CD4-positive, alpha-beta memory T cell (primary cell): ENCODE results near the gene SEMA4D. TPM values are rescaled to one million over a fixed set of nuclear protein-coding genes. Genes with fewer than 3 reads are reported as not detected.

Experiments
- CTCF ChIA-PET: fragments of 350-600 bp; sonication (Branson Sonifier 250); formaldehyde crosslinking; loops from one replicate; lab custom pipeline; 2021; ENCODE audit warnings: inconsistent platforms; ENCODE audit not compliant: partially characterized antibody; lab: Charles Lee
- POLR2A ChIA-PET: fragments of 350-600 bp; sonication (Branson Sonifier 250); formaldehyde crosslinking; loops from one replicate; lab custom pipeline; 2021; ENCODE audit not compliant: partially characterized antibody; lab: Charles Lee
- DNase-seq, 5 donors: peaks; one replicate each; pipeline versions ENCODE4 v3.0.0 to v3.0.0-alpha.2; 2020 to 2022; ENCODE audit warnings: mixed read lengths in 1 of 5
- H3K27ac ChIP-seq: one replicate; pipeline ENCODE4 v1.7.0; 2013; ENCODE audit warnings: low read depth, low read length
- H3K27me3 ChIP-seq: 2 replicates; pipeline ENCODE4 v1.7.0; 2013; ENCODE audit warnings: mild to moderate bottlenecking, low read length, moderate library complexity; ENCODE audit not compliant: insufficient read depth
- H3K36me3 ChIP-seq: 2 replicates; pipeline ENCODE4 v1.7.0; 2013; ENCODE audit warnings: mild to moderate bottlenecking, low read length, moderate library complexity; ENCODE audit not compliant: insufficient read depth
- H3K4me1 ChIP-seq: 2 replicates; pipeline ENCODE4 v1.7.0; 2013; ENCODE audit warnings: mild to moderate bottlenecking, low read length, moderate library complexity; ENCODE audit not compliant: insufficient read depth
- H3K4me3 ChIP-seq, 2 donors: one replicate each; pipeline ENCODE4 v1.7.0; 2013; ENCODE audit warnings: low read length in 2 of 2, mild to moderate bottlenecking in 1 of 2
- H3K9me3 ChIP-seq, 2 donors: one replicate each; pipeline ENCODE4 v1.7.0; 2013; ENCODE audit warnings: low read length in 2 of 2, control low read depth in 1 of 2; ENCODE audit not compliant: control insufficient read depth in 1 of 2
- H3K27ac Mint-ChIP-seq, 7 donors: one replicate each; pipeline ENCODE4 v1.8.0; 2020 to 2021; ENCODE audit warnings: mixed read lengths in 7 of 7, mild to moderate bottlenecking in 6 of 7, inconsistent platforms in 3 of 7, moderate library complexity in 3 of 7
- H3K27me3 Mint-ChIP-seq, 2 donors: one replicate each; pipeline ENCODE4 v1.8.0; 2020 to 2021; ENCODE audit warnings: mixed read lengths in 2 of 2
- H3K36me3 Mint-ChIP-seq, 2 donors: one replicate each; pipeline ENCODE4 v1.8.0; 2020 to 2021; ENCODE audit warnings: mixed read lengths in 2 of 2, inconsistent platforms in 1 of 2, mild to moderate bottlenecking in 1 of 2
- H3K4me1 Mint-ChIP-seq, 4 donors: one replicate each; pipeline ENCODE4 v1.8.0; 2020 to 2021; ENCODE audit warnings: mixed read lengths in 4 of 4, mild to moderate bottlenecking in 1 of 4
- H3K4me3 Mint-ChIP-seq, 8 donors: one replicate each; pipeline ENCODE4 v1.8.0; 2020 to 2021; ENCODE audit warnings: mixed read lengths in 8 of 8, mild to moderate bottlenecking in 7 of 8, moderate library complexity in 6 of 8, inconsistent platforms in 3 of 8
- H3K9me3 Mint-ChIP-seq, 8 donors: one replicate each; pipeline ENCODE4 v1.8.0; 2020 to 2021; ENCODE audit warnings: mixed read lengths in 8 of 8, mild to moderate bottlenecking in 5 of 8, inconsistent platforms in 3 of 8, moderate library complexity in 1 of 8
- intact Hi-C: fragments of 100-400 bp; cut with micrococcal nuclease; formaldehyde crosslinking; loops from one replicate; pipeline ENCODE4 v1.15.1; 2023
- polyA plus RNA-seq, 2 donors: library from polyadenylated mRNA; unstranded; fragments of 300-500 nt; fragmentation: Illumina TruSeq; gene quantifications; one replicate each; pipeline ENCODE4 v1.2.3, GENCODE V29; 2021
- total RNA-seq, 2 experiments: library from RNA; stranded (reverse); gene quantifications; one replicate each; pipeline ENCODE4 v1.2.3, GENCODE V29; 2021

SEMA4D gene
- total and polyA plus RNA-seq, 4 experiments from 2014 or later, result 49.5 to 410 (median 280) TPM

DNA sequence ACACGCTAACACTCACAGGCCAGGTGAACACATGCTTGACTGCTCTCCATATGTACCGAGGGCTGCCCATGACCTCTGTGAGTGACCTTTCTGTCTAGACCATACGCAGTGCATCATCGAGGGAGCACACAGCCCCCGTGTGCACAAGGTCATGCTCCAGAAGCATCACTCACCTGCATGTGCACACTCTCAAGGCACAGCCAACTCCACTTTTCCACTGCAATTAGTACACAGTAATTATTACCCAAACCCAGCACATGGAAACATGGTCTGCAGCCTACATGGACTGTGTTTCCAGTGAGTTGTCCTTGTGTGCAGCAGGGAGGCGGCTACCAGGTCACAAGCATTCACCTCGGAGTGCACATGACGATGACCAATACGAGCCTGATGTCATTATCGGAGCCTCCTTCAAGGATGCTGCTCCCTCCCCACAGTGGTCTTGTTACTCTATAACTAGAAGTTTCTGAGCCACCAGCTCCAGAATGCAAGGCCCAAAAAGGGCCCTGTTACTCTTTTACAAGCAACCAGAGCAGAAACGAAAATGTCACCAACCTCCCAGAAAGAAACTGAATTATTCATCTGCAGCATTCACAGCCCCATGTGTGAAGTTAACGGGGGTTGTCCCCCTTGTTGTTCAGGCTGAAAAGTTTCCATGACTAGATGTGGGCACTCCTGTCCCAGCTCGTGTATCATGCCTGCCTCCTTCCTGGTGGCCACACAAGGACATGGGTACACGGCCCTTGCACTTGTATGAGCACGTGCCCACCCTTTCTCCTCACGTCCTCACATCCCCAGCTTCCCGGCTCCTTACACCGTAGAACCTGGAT is 31.2 kb downstream of the SEMA4D start:
- CTCF ChIA-PET, result interaction anchor here (1.3 to 5.0 kb wide), 4 partner anchors 9 to 82 kb away, joined by 3 to 21 read pairs (median 4); no protein-coding TSS in a partner anchor
- DNase-seq, result peak in 1 of 5 donors; percentile 73
- no peaks in the 10 kb centered on the region for H3K27me3 Mint-ChIP-seq
- peaks cover 4% of the 10 kb centered on the region for H3K36me3 ChIP-seq
- POLR2A ChIA-PET, result interaction anchor here (0.7 to 26.8 kb wide), 18 partner anchors 7 to 82 kb away, joined by 3 to 609 read pairs (median 5); no protein-coding TSS in a partner anchor
- intact Hi-C loops, result loop anchor here (10.0 kb wide), 1 partner anchor 152 kb away; the partner anchor contains the start of genes CKS2 and SECISBP2
- peak overlapping the region; percentile 73 for H3K27ac ChIP-seq
- H3K9me3 ChIP-seq, result no peaks in the 10 kb centered on the region
- peak overlapping the region; percentile 78 to 93 (median 84) for H3K4me3 Mint-ChIP-seq
- peaks cover 40 to 54% of the 10 kb centered on the region in 2 donors for H3K36me3 Mint-ChIP-seq
- peak overlapping the region; percentile 92 to 100 (median 96) for H3K27ac Mint-ChIP-seq
- H3K4me3 ChIP-seq, result peak overlapping the region; percentile 5 to 56
- peaks cover 0 to 2% (median 0%) of the 10 kb centered on the region in 8 donors for H3K9me3 Mint-ChIP-seq
- H3K4me1 ChIP-seq, result peaks cover 100% of the 10 kb centered on the region
- peaks cover 86 to 100% (median 94%) of the 10 kb centered on the region in 4 donors for H3K4me1 Mint-ChIP-seq
- H3K27me3 ChIP-seq, result no peaks in the 10 kb centered on the region

DNA sequence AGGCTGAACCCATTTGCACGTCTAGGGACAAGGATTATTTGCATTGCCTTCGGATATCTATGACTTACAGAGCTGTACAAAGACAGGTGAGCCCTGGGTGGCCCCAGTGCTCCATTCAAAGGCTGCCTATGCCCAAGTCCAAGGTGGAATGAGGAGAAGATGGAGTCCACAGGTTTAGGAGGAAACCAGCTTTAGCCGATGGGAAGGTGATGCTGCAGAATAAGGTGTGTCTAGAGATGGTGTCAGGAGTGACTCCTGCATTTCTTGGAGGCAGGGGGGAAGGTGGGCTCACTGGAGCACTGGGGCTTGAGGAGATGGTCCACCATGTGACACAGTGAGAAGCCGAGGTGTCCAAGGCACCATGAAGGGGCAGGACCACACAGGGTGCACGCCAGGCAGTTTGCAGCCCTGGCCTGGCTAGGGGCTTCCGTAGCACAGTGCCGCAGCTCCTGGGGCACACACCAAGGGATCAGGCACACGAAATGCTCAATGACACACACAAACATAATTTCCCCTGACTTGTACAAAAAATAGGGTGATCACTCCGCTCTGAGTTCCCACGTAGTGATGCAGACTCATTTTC is 32.1 kb downstream of the SEMA4D start:
- Histone ChIP-seq H3K36me3 (peaks cover 4% of the 10 kb centered on the region), H3K4me1 (peaks cover 100% of the 10 kb centered on the region), H3K27ac (peak overlapping the region; percentile 73), H3K27me3 (no peaks in the 10 kb centered on the region), H3K4me3 (peak overlapping the region; percentile 31 to 56), H3K9me3 (no peaks in the 10 kb centered on the region)
- intact Hi-C loops, result loop anchor here (2.0 to 10.0 kb wide), 2 partner anchors 29 to 151 kb away; partner anchors contain the start of genes CKS2 and SECISBP2
- no peaks in the 10 kb centered on the region for H3K27me3 Mint-ChIP-seq
- peak overlapping the region; percentile 78 to 93 (median 84) for H3K4me3 Mint-ChIP-seq
- H3K9me3 Mint-ChIP-seq, result peaks cover 0 to 2% (median 0%) of the 10 kb centered on the region in 8 donors
- peaks cover 39 to 55% of the 10 kb centered on the region in 2 donors for H3K36me3 Mint-ChIP-seq
- CTCF ChIA-PET, result interaction anchor here (1.0 to 5.0 kb wide), 2 partner anchors 12 to 83 kb away, joined by 4 to 21 read pairs; no protein-coding TSS in a partner anchor
- H3K4me1 Mint-ChIP-seq, result peaks cover 86 to 100% (median 95%) of the 10 kb centered on the region in 4 donors
- POLR2A ChIA-PET, result interaction anchor here (1.1 to 26.8 kb wide), 8 partner anchors 6 to 83 kb away, joined by 3 to 609 read pairs (median 14); no protein-coding TSS in a partner anchor
- no peak for DNase-seq
- H3K27ac Mint-ChIP-seq, result peak overlapping the region; percentile 92 to 100 (median 96)

DNA sequence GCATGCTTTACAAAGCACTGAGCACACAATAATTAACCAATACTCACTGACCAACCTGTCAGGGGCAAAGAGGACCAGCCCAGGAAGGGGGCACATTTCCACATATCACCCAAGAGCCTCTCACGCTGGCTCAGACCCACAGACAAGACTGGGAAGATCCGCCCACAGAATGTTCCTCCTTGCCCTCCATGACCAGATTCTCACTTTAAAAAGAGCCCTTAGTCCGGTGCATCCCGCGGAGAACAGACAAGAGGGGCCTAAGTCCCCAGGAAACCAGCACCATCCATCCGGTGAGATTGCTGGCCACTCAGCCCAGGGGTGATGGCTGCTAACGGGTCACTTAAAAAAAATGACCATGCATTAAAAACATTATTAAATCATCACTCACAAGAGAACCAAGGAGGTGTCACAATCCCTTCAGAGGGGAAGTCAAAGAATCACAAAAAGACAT is 32.9 kb downstream of the SEMA4D start:
- Histone ChIP-seq H3K27me3 (no peaks in the 10 kb centered on the region), H3K4me3 (peak overlapping the region; percentile 43 to 59), H3K9me3 (no peaks in the 10 kb centered on the region), H3K27ac (peak overlapping the region; percentile 73), H3K4me1 (peaks cover 100% of the 10 kb centered on the region), H3K36me3 (peaks cover 4% of the 10 kb centered on the region)
- H3K36me3 Mint-ChIP-seq, result peaks cover 37 to 53% of the 10 kb centered on the region in 2 donors
- no peaks in the 10 kb centered on the region for H3K27me3 Mint-ChIP-seq
- CTCF ChIA-PET, result interaction anchor here (1.0 to 5.0 kb wide), 2 partner anchors 13 to 84 kb away, joined by 4 to 21 read pairs; no protein-coding TSS in a partner anchor
- no peak for DNase-seq
- intact Hi-C loops, result loop anchor here (2.0 to 10.0 kb wide), 2 partner anchors 28 to 150 kb away; partner anchors contain the start of genes CKS2 and SECISBP2
- peaks cover 86 to 100% (median 95%) of the 10 kb centered on the region in 4 donors for H3K4me1 Mint-ChIP-seq
- H3K9me3 Mint-ChIP-seq, result peaks cover 0 to 2% (median 0%) of the 10 kb centered on the region in 8 donors
- H3K4me3 Mint-ChIP-seq, result peak overlapping the region; percentile 84 to 93 (median 86)
- POLR2A ChIA-PET, result interaction anchor here (0.6 to 26.8 kb wide), 13 partner anchors 5 to 112 kb away, joined by 3 to 609 read pairs (median 4); no protein-coding TSS in a partner anchor
- peak overlapping the region; percentile 92 to 100 (median 96) for H3K27ac Mint-ChIP-seq

DNA sequence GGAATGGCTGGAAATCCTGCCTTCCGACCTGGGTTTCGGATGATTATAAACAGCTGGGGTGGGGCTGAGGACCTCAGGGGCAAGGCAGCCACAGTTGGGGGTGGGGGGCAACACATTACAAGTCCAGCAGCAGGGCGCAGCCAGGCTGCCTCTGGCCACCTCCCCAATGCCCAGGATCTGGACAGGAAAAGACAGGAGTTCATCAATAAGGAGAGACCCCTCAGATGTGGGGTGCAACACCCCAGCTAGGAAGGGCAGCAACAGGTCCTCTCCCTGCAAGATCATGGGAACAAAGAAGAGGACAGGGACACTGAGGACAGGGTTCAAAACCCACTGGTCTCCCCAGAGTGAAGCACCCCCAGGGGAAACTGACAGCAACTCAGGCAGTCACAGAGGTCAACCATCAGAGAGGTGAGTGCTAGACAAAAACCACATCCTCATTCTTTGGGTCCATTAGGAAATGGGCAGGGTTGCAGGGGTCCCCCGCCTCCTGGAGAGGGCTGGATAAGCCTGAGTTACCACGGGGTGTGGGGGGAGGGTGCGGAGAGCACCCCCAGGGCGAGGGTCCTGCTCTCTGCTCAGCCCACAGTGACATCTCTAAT is 33.5 kb downstream of the SEMA4D start:
- Mint-ChIP-seq H3K4me1 (peaks cover 85 to 100% (median 95%) of the 10 kb centered on the region in 4 donors), H3K27me3 (no peaks in the 10 kb centered on the region), H3K27ac (peak overlapping the region; percentile 92 to 100 (median 98)), H3K4me3 (peak overlapping the region; percentile 84 to 93 (median 86)), H3K36me3 (peaks cover 38 to 57% of the 10 kb centered on the region in 2 donors), H3K9me3 (peaks cover 0 to 2% (median 0%) of the 10 kb centered on the region in 8 donors)
- Histone ChIP-seq H3K27me3 (no peaks in the 10 kb centered on the region), H3K9me3 (no peaks in the 10 kb centered on the region), H3K27ac (peak overlapping the region; percentile 73), H3K36me3 (peaks cover 4% of the 10 kb centered on the region), H3K4me1 (peaks cover 100% of the 10 kb centered on the region), H3K4me3 (peak overlapping the region; percentile 43 to 59)
- ChIA-PET CTCF (interaction anchor here (5.0 kb wide), 1 partner anchor 85 kb away, joined by 21 read pairs; no protein-coding TSS in a partner anchor), POLR2A (interaction anchor here (0.8 to 26.8 kb wide), 12 partner anchors 4 to 65 kb away, joined by 3 to 609 read pairs (median 8); no protein-coding TSS in a partner anchor)
- intact Hi-C loops, result loop anchor here (1.0 to 10.0 kb wide), 8 partner anchors 9 to 150 kb away; partner anchors contain the start of genes CKS2, SECISBP2 and SEMA4D
- DNase-seq, result no peak

DNA sequence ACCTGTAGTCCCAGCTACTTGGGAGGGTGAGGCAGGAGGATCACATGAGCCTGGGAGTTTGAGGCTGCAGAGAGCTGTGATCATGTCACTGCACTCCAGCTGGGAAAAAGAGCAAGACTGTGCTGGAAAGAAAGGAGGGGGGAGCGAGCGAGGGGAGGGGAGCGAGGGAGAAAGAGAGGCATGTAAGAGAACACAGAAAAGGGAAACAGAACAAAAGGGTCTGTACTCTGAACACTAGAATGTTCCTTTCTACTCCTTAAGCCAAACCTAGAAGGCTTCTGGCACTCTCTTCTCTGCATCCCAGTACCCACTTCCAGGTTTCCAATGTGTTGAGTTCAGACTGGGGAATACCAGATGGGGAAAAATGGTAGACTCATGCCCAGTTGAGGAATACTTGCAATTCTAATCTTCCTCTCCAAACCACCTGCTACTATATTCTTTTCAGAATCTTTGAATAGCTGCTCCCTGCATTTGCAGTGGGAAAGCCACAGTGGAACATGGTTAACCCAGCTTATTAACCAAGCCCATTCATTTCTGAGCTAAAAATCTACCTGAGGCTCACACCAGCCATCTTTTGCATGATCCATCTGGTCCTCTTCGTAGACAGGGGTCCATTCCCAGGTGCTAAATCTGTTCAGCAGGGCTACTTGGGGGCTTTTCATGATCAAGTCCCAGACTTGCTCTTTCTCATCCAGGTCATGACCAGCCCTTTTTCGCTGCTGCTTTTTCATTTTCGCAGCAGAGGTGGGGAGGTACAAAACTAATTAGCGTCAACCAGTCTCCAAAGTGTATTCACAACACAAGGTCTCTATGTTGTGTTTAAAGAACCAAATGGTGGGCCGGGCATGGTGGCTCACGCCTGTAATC is 34.9 kb downstream of the SEMA4D start:
- POLR2A ChIA-PET, result interaction anchor here (0.9 to 26.8 kb wide), 13 partner anchors 3 to 85 kb away, joined by 3 to 609 read pairs (median 5); no protein-coding TSS in a partner anchor
- Histone ChIP-seq H3K27me3 (no peaks in the 10 kb centered on the region), H3K9me3 (no peaks in the 10 kb centered on the region), H3K36me3 (peaks cover 4% of the 10 kb centered on the region), H3K4me1 (peaks cover 100% of the 10 kb centered on the region), H3K27ac (peak overlapping the region; percentile 73), H3K4me3 (peak overlapping the region in 1 of 2 donors; percentile 21)
- H3K27me3 Mint-ChIP-seq, result no peaks in the 10 kb centered on the region
- DNase-seq, result no peak
- CTCF ChIA-PET, result interaction anchor here (0.9 to 2.4 kb wide), 9 partner anchors 8 to 86 kb away, joined by 3 to 16 read pairs (median 4); no protein-coding TSS in a partner anchor
- H3K4me1 Mint-ChIP-seq, result peaks cover 83 to 100% (median 95%) of the 10 kb centered on the region in 4 donors
- peaks cover 0 to 2% (median 0%) of the 10 kb centered on the region in 8 donors for H3K9me3 Mint-ChIP-seq
- peak overlapping the region in 7 of 8 donors; percentile 43 to 91 (median 80) for H3K4me3 Mint-ChIP-seq
- intact Hi-C loops, result loop anchor here (5.0 to 10.0 kb wide), 2 partner anchors 41 to 148 kb away; partner anchors contain the start of genes CKS2 and SECISBP2
- H3K27ac Mint-ChIP-seq, result peak overlapping the region; percentile 85 to 100 (median 96)
- peaks cover 30 to 62% of the 10 kb centered on the region in 2 donors for H3K36me3 Mint-ChIP-seq
